ENCODE results near the gene ZNF208. TPM values are rescaled to one million over a fixed set of nuclear protein-coding genes. Genes with fewer than 3 reads are reported as not detected.

The ZNF208 gene
- total RNA-seq, 2 experiments from 2014 or later, result 2.9 to 3.8 TPM

GRCh38 chr19:21940684-21941083 is 70.1 kb downstream of the ZNF208 start:
- CTCF ChIA-PET, result no interaction called here
- POLR2A ChIA-PET, result no interaction called here
- no peaks in the 10 kb centered on the region for H3K4me1 Mint-ChIP-seq (ENCODE audit: low read depth)
- intact Hi-C loops (cut with DNase I, micrococcal nuclease), result no loop called here
- H3K4me3 Mint-ChIP-seq, result no peak overlapping the region
- no peaks in the 10 kb centered on the region for H3K27me3 ChIP-seq (ENCODE audit: control insufficient read depth in 1 of 2, insufficient read depth in 2 of 2, low read length in 2 of 2)
- H3K4me3 ChIP-seq (ENCODE audit: low read length), result no peak overlapping the region
- H3K4me1 ChIP-seq (ENCODE audit: insufficient read depth, low read length), result no peaks in the 10 kb centered on the region
- no peaks in the 10 kb centered on the region for H3K27me3 Mint-ChIP-seq
- DNase-seq, result no peak
- H3K9me3 Mint-ChIP-seq, result peaks cover 6% of the 10 kb centered on the region
- no peaks in the 10 kb centered on the region for H3K36me3 ChIP-seq (ENCODE audit: insufficient read depth, low read length)
- no peak overlapping the region for H3K27ac Mint-ChIP-seq
- TF ChIP-seq, protein P1, sequence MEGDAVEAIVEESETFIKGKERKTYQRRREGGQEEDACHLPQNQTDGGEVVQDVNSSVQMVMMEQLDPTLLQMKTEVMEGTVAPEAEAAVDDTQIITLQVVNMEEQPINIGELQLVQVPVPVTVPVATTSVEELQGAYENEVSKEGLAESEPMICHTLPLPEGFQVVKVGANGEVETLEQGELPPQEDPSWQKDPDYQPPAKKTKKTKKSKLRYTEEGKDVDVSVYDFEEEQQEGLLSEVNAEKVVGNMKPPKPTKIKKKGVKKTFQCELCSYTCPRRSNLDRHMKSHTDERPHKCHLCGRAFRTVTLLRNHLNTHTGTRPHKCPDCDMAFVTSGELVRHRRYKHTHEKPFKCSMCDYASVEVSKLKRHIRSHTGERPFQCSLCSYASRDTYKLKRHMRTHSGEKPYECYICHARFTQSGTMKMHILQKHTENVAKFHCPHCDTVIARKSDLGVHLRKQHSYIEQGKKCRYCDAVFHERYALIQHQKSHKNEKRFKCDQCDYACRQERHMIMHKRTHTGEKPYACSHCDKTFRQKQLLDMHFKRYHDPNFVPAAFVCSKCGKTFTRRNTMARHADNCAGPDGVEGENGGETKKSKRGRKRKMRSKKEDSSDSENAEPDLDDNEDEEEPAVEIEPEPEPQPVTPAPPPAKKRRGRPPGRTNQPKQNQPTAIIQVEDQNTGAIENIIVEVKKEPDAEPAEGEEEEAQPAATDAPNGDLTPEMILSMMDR (IDR thresholded peaks at IDR 0.05), result no peak
- no peaks in the 10 kb centered on the region for H3K36me3 Mint-ChIP-seq (ENCODE audit: low read depth)
- H3K27ac ChIP-seq (ENCODE audit: low read depth in 1 of 2, low read length in 2 of 2), result no peak overlapping the region
- no peak for ATAC-seq (ENCODE audit: poor library complexity)
- peaks cover 6 to 9% of the 10 kb centered on the region in 2 experiments for H3K9me3 ChIP-seq (ENCODE audit: control insufficient read depth in 1 of 2, insufficient read depth in 1 of 2, low read length in 2 of 2)

- Mint-ChIP-seq H3K27me3 (no peaks in the 10 kb centered on the region), H3K4me3 (no peak overlapping the region), H3K4me1 (ENCODE audit: low read depth) (no peaks in the 10 kb centered on the region), H3K27ac (no peak overlapping the region), H3K9me3 (peaks cover 2% of the 10 kb centered on the region), H3K36me3 (ENCODE audit: low read depth) (no peaks in the 10 kb centered on the region)
- no peak overlapping the region for H3K4me3 ChIP-seq (ENCODE audit: low read length)
- H3K9me3 ChIP-seq (ENCODE audit: control insufficient read depth in 1 of 2, insufficient read depth in 1 of 2, low read length in 2 of 2), result no peaks in the 10 kb centered on the region
- CTCF ChIA-PET, result no interaction called here
- ATAC-seq (ENCODE audit: poor library complexity) (no peak), DNase-seq (no peak)
- intact Hi-C loops (cut with DNase I, micrococcal nuclease), result no loop called here
- H3K27me3 ChIP-seq (ENCODE audit: control insufficient read depth in 1 of 2, insufficient read depth in 2 of 2, low read length in 2 of 2), result no peaks in the 10 kb centered on the region
- no peaks in the 10 kb centered on the region for H3K36me3 ChIP-seq (ENCODE audit: insufficient read depth, low read length)
- TF ChIP-seq, protein P1 (IDR thresholded peaks at IDR 0.05), result no peak
- no peak overlapping the region for H3K27ac ChIP-seq (ENCODE audit: low read depth in 1 of 2, low read length in 2 of 2)
- POLR2A ChIA-PET, result no interaction called here
- no peaks in the 10 kb centered on the region for H3K4me1 ChIP-seq (ENCODE audit: insufficient read depth, low read length)
Measured at GRCh38 chr19:21934593-21934992, 76.2 kb downstream of the ZNF208 start.

- ATAC-seq (ENCODE audit: poor library complexity) (no peak), DNase-seq (no peak)
- H3K9me3 ChIP-seq (ENCODE audit: control insufficient read depth in 1 of 2, insufficient read depth in 1 of 2, low read length in 2 of 2), result no peaks in the 10 kb centered on the region
- ChIA-PET CTCF (no interaction called here), POLR2A (no interaction called here)
- intact Hi-C loops (cut with DNase I, micrococcal nuclease), result no loop called here
- TF ChIP-seq, protein P1 (IDR thresholded peaks at IDR 0.05), result no peak
- no peaks in the 10 kb centered on the region for H3K4me1 Mint-ChIP-seq (ENCODE audit: low read depth)
- no peak overlapping the region for H3K4me3 ChIP-seq (ENCODE audit: low read length)
- H3K36me3 Mint-ChIP-seq (ENCODE audit: low read depth), result no peaks in the 10 kb centered on the region
- H3K27me3 ChIP-seq (ENCODE audit: control insufficient read depth in 1 of 2, insufficient read depth in 2 of 2, low read length in 2 of 2), result no peaks in the 10 kb centered on the region
- H3K27ac ChIP-seq (ENCODE audit: low read depth in 1 of 2, low read length in 2 of 2), result no peak overlapping the region
- H3K4me1 ChIP-seq (ENCODE audit: insufficient read depth, low read length), result no peaks in the 10 kb centered on the region
- H3K9me3 Mint-ChIP-seq, result peaks cover 2% of the 10 kb centered on the region
- no peaks in the 10 kb centered on the region for H3K36me3 ChIP-seq (ENCODE audit: insufficient read depth, low read length)
- no peak overlapping the region for H3K27ac Mint-ChIP-seq
- no peak overlapping the region for H3K4me3 Mint-ChIP-seq
- H3K27me3 Mint-ChIP-seq, result no peaks in the 10 kb centered on the region
Measured at GRCh38 chr19:21934131-21934530, 76.6 kb downstream of the ZNF208 start.
